ENCODE data around the gene ASB13.
"Not testable (repeated sequence)": the region's sequence is repeated elsewhere in the genome, so short reads cannot be mapped to it uniquely, and the experiment has no call there.

ASB13 gene

GRCh38 chr10:5622186-5622960, 44.0 kb downstream of the ASB13 start:
- DNase-seq: no peak

- DNase-seq: not testable (repeated sequence)
Measured at GRCh38 chr10:5621371-5621770, 45.0 kb downstream of the ASB13 start.

GRCh38 chr10:5620966-5621365, 45.4 kb downstream of the ASB13 start:
- no peak for DNase-seq

- no peak for DNase-seq
Measured at GRCh38 chr10:5620223-5620721, 46.1 kb downstream of the ASB13 start.

- DNase-seq: no peak
Measured at GRCh38 chr10:5619362-5620211, 46.8 kb downstream of the ASB13 start.

- DNase-seq: no peak
Measured at GRCh38 chr10:5618829-5619228, 47.6 kb downstream of the ASB13 start.

GRCh38 chr10:5618042-5618441, 48.4 kb downstream of the ASB13 start:
- no peak for DNase-seq

- no peak for DNase-seq
Measured at GRCh38 chr10:5617521-5617920, 48.9 kb downstream of the ASB13 start.

GRCh38 chr10:5616836-5617235, 49.6 kb downstream of the ASB13 start:
- DNase-seq: no peak

GRCh38 chr10:5616046-5616445, 50.3 kb downstream of the ASB13 start:
- DNase-seq: no peak

- DNase-seq: no peak
Measured at GRCh38 chr10:5615316-5615715, 51.1 kb downstream of the ASB13 start.

- DNase-seq: no peak
Measured at GRCh38 chr10:5614155-5614721, 52.2 kb downstream of the ASB13 start.

- no peak for DNase-seq
Measured at GRCh38 chr10:5613481-5614154, 52.8 kb downstream of the ASB13 start.

GRCh38 chr10:5611899-5612680, 54.3 kb downstream of the ASB13 start:
- DNase-seq: no peak

GRCh38 chr10:5609952-5610616, 56.3 kb downstream of the ASB13 start:
- no peak for DNase-seq

- DNase-seq: no peak
Measured at GRCh38 chr10:5608608-5609220, 57.7 kb downstream of the ASB13 start.

- DNase-seq: no peak
Measured at GRCh38 chr10:5607594-5607993, 58.8 kb downstream of the ASB13 start.

- no peak for DNase-seq
Measured at GRCh38 chr10:5606864-5607263, 59.5 kb downstream of the ASB13 start.

GRCh38 chr10:5606321-5606720, 60.1 kb downstream of the ASB13 start:
- DNase-seq: no peak

- DNase-seq: no peak
Measured at GRCh38 chr10:5604961-5605360, 61.4 kb downstream of the ASB13 start.

Data from central memory CD4-positive, alpha-beta T cell (primary cell).